Measurements from ENCODE around the gene MEGF11.

Gene MEGF11

DNA sequence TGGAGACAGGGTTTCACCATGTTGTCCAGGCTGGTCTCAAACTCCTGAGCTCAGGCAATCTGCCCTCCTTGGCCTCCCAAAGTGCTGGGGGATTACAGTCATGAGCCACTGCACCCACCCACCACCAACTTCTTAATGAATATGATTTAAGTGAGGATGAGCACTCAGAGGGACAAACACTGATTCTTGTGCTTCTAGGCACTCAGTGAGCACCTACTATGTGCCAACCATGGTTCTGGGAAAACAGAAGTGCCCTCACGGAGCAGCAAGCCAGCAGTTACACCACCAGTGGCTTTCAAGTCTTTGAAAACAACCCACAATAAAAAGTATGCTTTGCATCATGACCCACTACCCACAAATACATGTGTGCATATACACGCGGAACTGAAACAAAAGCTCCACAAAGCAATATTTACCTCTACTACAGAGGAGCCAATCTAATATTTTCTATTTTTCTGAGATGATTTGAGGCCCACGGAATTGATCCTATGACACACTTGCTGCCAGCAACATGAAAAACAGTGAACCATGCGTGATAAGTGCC, 91.9 kb downstream of the MEGF11 start:
- no peak for DNase-seq (ENCODE audit: low read depth, low spot score)
- Histone ChIP-seq H3K36me3 (ENCODE audit: insufficient read depth, low read length) (no peaks in the 10 kb centered on the region), H3K9ac (ENCODE audit: insufficient read length) (no peak overlapping the region), H3K4me3 (no peak overlapping the region), H3K9me3 (ENCODE audit: low read depth, low read length) (no peaks in the 10 kb centered on the region), H3K27ac (no peak overlapping the region)
- TF ChIP-seq FOXP2 (optimal IDR thresholded peaks at IDR 0.05; ENCODE audit: control extremely low read depth, extremely low read length, insufficient read depth): no peak
- no peak for TF ChIP-seq POLR2AphosphoS5 (IDR thresholded peaks at IDR 0.05; ENCODE audit: borderline replicate concordance, low read depth, low read length)
- TF ChIP-seq EZH2 (IDR thresholded peaks at IDR 0.05): no peak

DNA sequence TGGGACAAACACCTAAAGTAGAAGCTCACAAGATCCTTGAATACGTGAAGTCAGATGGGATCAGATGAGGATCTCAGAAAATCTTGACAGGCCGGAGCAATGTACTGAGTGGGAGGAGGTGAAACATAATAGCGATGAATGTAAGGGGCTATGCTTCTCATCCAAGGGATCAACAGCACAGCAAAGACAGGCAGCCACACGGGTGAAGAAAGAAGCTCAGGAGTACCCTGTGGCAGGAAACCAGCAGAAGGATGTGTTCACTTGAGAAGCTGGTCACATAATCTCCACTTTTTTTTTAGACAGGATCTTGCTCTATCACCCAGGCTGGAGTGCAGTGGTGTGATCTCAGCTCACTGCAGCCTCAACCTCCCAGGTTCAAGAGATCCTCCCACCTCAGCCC, 92.4 kb downstream of the MEGF11 start:
- no peaks in the 10 kb centered on the region for H3K9me3 ChIP-seq (ENCODE audit: low read depth, low read length)
- H3K9ac ChIP-seq (ENCODE audit: insufficient read length): no peak overlapping the region
- no peak overlapping the region for H3K27ac ChIP-seq
- no peaks in the 10 kb centered on the region for H3K36me3 ChIP-seq (ENCODE audit: insufficient read depth, low read length)
- no peak for DNase-seq (ENCODE audit: low read depth, low spot score)
- TF ChIP-seq FOXP2 (optimal IDR thresholded peaks at IDR 0.05; ENCODE audit: control extremely low read depth, extremely low read length, insufficient read depth) (no peak), EZH2 (IDR thresholded peaks at IDR 0.05) (no peak), POLR2AphosphoS5 (IDR thresholded peaks at IDR 0.05; ENCODE audit: borderline replicate concordance, low read depth, low read length) (no peak)
- H3K4me3 ChIP-seq: no peak overlapping the region

GRCh38 chr15:66157507-66157906, 96.0 kb downstream of the MEGF11 start:
- TF ChIP-seq POLR2AphosphoS5 (IDR thresholded peaks at IDR 0.05; ENCODE audit: borderline replicate concordance, low read depth, low read length): no peak
- no peak for TF ChIP-seq EZH2 (IDR thresholded peaks at IDR 0.05)
- no peak for TF ChIP-seq FOXP2 (optimal IDR thresholded peaks at IDR 0.05; ENCODE audit: control extremely low read depth, extremely low read length, insufficient read depth)

DNA sequence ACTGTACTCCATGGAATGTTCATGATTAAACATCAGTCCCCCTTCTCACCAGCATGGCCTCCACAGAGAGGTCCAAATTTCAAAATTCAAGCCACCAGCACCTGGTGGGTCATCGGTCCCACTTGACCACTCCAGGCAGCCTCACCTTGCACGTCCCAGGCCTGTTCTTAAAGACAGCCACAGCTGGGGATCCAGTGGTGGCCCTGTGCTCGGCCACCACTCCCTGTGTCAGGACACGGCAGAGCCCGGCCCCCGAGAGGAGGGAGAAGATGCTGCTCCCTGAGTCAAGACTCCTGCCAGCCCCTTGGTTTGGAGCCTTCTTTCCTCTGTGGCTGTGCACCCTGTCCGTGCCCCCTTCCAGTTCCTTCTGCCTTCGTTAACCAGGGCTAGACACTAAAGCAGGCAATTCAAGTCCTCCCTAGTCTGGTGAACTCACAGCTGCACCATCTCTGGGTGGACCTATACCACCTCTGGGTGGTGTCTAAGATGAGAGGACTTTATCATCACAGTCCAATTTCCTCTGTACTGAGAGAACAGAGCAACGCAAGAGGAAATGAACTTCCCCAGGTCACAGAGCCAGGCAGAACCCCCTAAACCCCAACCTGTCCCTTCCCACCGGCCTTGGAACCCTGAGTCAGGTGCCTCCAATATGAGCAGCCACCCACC, 97.1 kb downstream of the MEGF11 start:
- Histone ChIP-seq H3K9ac (ENCODE audit: insufficient read length) (no peak overlapping the region), H3K36me3 (ENCODE audit: insufficient read depth, low read length) (no peaks in the 10 kb centered on the region), H3K4me3 (no peak overlapping the region), H3K27ac (no peak overlapping the region), H3K9me3 (ENCODE audit: low read depth, low read length) (no peaks in the 10 kb centered on the region)
- DNase-seq (ENCODE audit: low read depth, low spot score): no peak
- no peak for TF ChIP-seq EZH2 (IDR thresholded peaks at IDR 0.05)
- TF ChIP-seq POLR2AphosphoS5 (IDR thresholded peaks at IDR 0.05; ENCODE audit: borderline replicate concordance, low read depth, low read length): no peak
- no peak for TF ChIP-seq FOXP2 (optimal IDR thresholded peaks at IDR 0.05; ENCODE audit: control extremely low read depth, extremely low read length, insufficient read depth)

More at GRCh38 chr15:66157507-66157906, 96.0 kb downstream of the MEGF11 start:
- H3K4me3 ChIP-seq: no peak overlapping the region
- H3K36me3 ChIP-seq (ENCODE audit: insufficient read depth, low read length): no peaks in the 10 kb centered on the region
- H3K9me3 ChIP-seq (ENCODE audit: low read depth, low read length): no peaks in the 10 kb centered on the region
- no peak for DNase-seq (ENCODE audit: low read depth, low spot score)
- no peak overlapping the region for H3K9ac ChIP-seq (ENCODE audit: insufficient read length)
- no peak overlapping the region for H3K27ac ChIP-seq

DNA sequence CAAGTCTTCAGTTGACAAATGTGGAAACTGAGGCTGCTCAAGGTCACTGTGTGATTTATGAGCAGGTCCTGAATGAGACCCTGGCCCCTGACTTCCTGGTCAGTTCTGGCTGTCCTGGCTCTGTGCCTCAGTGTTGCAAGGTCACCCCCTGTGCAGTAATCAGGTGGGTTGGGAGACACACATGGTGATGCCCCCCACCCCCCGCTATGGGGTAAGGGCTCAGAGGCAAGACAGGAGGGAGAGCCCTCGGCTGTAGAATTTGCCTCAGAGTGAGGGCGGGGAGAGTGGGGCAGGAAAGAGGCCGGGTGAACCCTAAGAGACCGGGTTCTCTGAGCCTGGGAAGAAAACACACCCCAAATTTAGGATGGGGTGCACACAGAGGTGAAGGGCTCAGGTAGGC, 98.5 kb downstream of the MEGF11 start:
- Histone ChIP-seq H3K9ac (ENCODE audit: insufficient read length) (no peak overlapping the region), H3K9me3 (ENCODE audit: low read depth, low read length) (no peaks in the 10 kb centered on the region), H3K4me3 (no peak overlapping the region), H3K27ac (no peak overlapping the region), H3K36me3 (ENCODE audit: insufficient read depth, low read length) (no peaks in the 10 kb centered on the region)
- no peak for DNase-seq (ENCODE audit: low read depth, low spot score)
- no peak for TF ChIP-seq EZH2 (IDR thresholded peaks at IDR 0.05)
- TF ChIP-seq POLR2AphosphoS5 (IDR thresholded peaks at IDR 0.05; ENCODE audit: borderline replicate concordance, low read depth, low read length): no peak
- no peak for TF ChIP-seq FOXP2 (optimal IDR thresholded peaks at IDR 0.05; ENCODE audit: control extremely low read depth, extremely low read length, insufficient read depth)

DNA sequence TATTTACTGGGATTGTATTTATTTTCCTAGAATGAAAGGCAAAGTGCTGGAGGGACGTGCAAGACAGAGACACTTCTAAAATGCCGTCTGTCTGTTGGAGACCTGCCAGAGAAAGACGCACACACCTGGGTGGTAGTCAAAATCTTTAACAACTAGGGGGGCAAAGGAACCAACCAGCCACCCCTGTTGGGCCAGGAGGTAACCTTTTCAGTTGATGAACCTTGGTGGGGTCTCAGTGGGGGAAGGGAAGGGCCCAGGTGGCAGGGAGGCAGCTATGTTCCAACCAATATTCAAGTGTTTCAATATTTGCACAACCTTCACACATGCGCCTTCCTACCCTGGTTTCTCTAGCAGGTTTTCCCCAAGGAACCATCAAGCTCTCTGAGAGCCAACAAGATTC, 99.0 kb downstream of the MEGF11 start:
- no peak for TF ChIP-seq EZH2 (IDR thresholded peaks at IDR 0.05)
- TF ChIP-seq FOXP2 (optimal IDR thresholded peaks at IDR 0.05; ENCODE audit: control extremely low read depth, extremely low read length, insufficient read depth): no peak
- no peak for TF ChIP-seq POLR2AphosphoS5 (IDR thresholded peaks at IDR 0.05; ENCODE audit: borderline replicate concordance, low read depth, low read length)
- Histone ChIP-seq H3K4me3 (no peak overlapping the region), H3K27ac (no peak overlapping the region), H3K36me3 (ENCODE audit: insufficient read depth, low read length) (no peaks in the 10 kb centered on the region), H3K9me3 (ENCODE audit: low read depth, low read length) (no peaks in the 10 kb centered on the region), H3K9ac (ENCODE audit: insufficient read length) (no peak overlapping the region)
- no peak for DNase-seq (ENCODE audit: low read depth, low spot score)

DNA sequence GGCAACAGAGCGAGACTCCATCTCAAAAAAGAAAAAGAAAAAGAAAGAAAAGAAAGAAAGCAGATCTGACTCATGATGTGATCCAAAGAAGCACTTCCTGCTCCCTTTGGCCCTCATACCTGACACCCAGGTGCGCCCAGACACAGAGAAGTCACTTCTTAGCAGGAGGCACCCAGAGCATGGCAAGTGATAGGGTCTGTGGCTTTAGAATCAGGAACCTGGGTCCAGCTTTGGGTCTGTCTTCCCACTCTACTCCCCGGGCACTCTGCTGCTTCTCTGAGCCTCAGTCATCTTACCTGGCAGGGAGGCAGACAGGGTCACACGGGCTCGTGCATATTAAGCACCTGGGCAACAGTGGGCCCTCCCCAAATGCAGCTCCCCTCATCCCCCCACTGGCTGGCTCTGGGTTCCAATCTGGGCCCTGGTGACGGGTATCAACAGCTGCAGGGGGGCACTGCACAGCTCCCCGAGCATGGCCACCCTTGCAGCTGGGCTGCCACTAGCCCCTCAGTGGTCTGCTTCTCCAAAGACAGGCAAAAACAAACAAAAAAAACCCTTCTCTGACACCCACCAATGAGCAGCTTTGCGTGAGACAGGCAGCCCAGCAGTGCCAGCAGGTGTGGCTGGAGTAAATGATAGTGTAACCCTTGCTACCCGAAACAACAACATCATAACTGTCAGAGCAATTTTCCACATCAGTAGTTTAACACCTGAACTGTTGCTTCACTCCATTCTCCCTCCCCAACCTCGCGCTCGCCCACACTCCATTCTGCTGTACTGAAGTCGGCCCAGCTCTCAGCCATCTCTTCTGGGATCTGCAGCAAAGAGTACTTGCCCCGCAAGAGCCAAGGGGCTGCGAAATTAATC, 99.8 kb downstream of the MEGF11 start:
- H3K9me3 ChIP-seq (ENCODE audit: low read depth, low read length): no peaks in the 10 kb centered on the region
- no peaks in the 10 kb centered on the region for H3K36me3 ChIP-seq (ENCODE audit: insufficient read depth, low read length)
- no peak overlapping the region for H3K27ac ChIP-seq
- H3K4me3 ChIP-seq: no peak overlapping the region
- TF ChIP-seq POLR2AphosphoS5 (IDR thresholded peaks at IDR 0.05; ENCODE audit: borderline replicate concordance, low read depth, low read length): no peak
- TF ChIP-seq EZH2 (IDR thresholded peaks at IDR 0.05): no peak
- TF ChIP-seq FOXP2 (optimal IDR thresholded peaks at IDR 0.05; ENCODE audit: control extremely low read depth, extremely low read length, insufficient read depth): no peak
- DNase-seq (ENCODE audit: low read depth, low spot score): no peak
- H3K9ac ChIP-seq (ENCODE audit: insufficient read length): no peak overlapping the region

GRCh38 chr15:66152650-66153049, 100.9 kb downstream of the MEGF11 start:
- Histone ChIP-seq H3K9me3 (ENCODE audit: low read depth, low read length) (no peaks in the 10 kb centered on the region), H3K9ac (ENCODE audit: insufficient read length) (no peak overlapping the region), H3K27ac (no peak overlapping the region), H3K4me3 (no peak overlapping the region), H3K36me3 (ENCODE audit: insufficient read depth, low read length) (no peaks in the 10 kb centered on the region)
- no peak for DNase-seq (ENCODE audit: low read depth, low spot score)
- TF ChIP-seq POLR2AphosphoS5 (IDR thresholded peaks at IDR 0.05; ENCODE audit: borderline replicate concordance, low read depth, low read length) (no peak), FOXP2 (optimal IDR thresholded peaks at IDR 0.05; ENCODE audit: control extremely low read depth, extremely low read length, insufficient read depth) (no peak), EZH2 (IDR thresholded peaks at IDR 0.05) (no peak)
